IMR-90 (cell line): ENCODE data around the gene DCLK1. TPM values are rescaled to one million over a fixed set of nuclear protein-coding genes. Genes with fewer than 3 reads are reported as not detected.

Source experiments
- ATAC-seq: fragments of 200-7000 bp; cut with Tn5 transposase; 2 replicates; pipeline ENCODE4 v1.9.1; 2020; ENCODE audit warnings: low read depth, mild to moderate bottlenecking, moderate library complexity
- BruUV-seq: library from RNA; stranded (reverse); fragments of 400-500 nt; replicated peaks from 2 replicates; lab custom pipeline; 2021; lab: Mats Ljungman, UMichigan
- CTCF ChIA-PET: fragments of 300-600 bp; formaldehyde crosslinking; extraction: SDS; loops from one replicate; lab custom pipeline; 2021; ENCODE audit warnings: antibody characterized with exemption; lab: Yijun Ruan, JAX
- POLR2A ChIA-PET: fragments of 300-600 bp; sonication (Branson Sonifier 250); formaldehyde crosslinking; loops from one replicate; lab custom pipeline; 2022; ENCODE audit warnings: antibody characterized with exemption; ENCODE audit not compliant: unreplicated experiment; lab: Charles Lee
- DNase-seq: peaks from one replicate; pipeline ENCODE4 v3.0.0; 2013
- H2AFZ ChIP-seq: replicated peaks from 2 replicates; pipeline ENCODE3; 2013; ENCODE audit warnings: low read length, mild to moderate bottlenecking; ENCODE audit not compliant: poor library complexity
- H2AK5ac ChIP-seq: 2 replicates; pipeline ENCODE4 v1.6.1; 2013; ENCODE audit warnings: low read depth, low read length, inconsistent platforms
- H2AK9ac ChIP-seq: replicated peaks from 2 replicates; pipeline ENCODE3; 2013; ENCODE audit warnings: mild to moderate bottlenecking, low read depth, low read length, moderate library complexity; ENCODE audit not compliant: poor library complexity
- H2BK120ac ChIP-seq: 2 replicates; pipeline ENCODE4 v1.6.1; 2013; ENCODE audit warnings: low read depth, low read length, inconsistent platforms
- H2BK15ac ChIP-seq: 3 replicates; pipeline ENCODE4 v1.6.1; 2013; ENCODE audit warnings: low read depth, low read length, inconsistent platforms
- H2BK20ac ChIP-seq: 2 replicates; pipeline ENCODE4 v1.6.1; 2013; ENCODE audit warnings: low read depth, mild to moderate bottlenecking, inconsistent platforms, low read length, moderate library complexity
- H2BK5ac ChIP-seq: 2 replicates; pipeline ENCODE4 v1.6.1; 2013; ENCODE audit warnings: mild to moderate bottlenecking, low read depth, low read length, inconsistent platforms; ENCODE audit not compliant: poor library complexity, severe bottlenecking
- H3K14ac ChIP-seq: replicated peaks from 2 replicates; pipeline ENCODE4 v1.6.1; 2013; ENCODE audit warnings: low read depth, low read length, inconsistent platforms
- H3K18ac ChIP-seq: 2 replicates; pipeline ENCODE4 v1.6.1; 2013; ENCODE audit warnings: low read depth, low read length, control low read depth
- H3K23ac ChIP-seq: 2 replicates; pipeline ENCODE4 v1.6.1; 2013; ENCODE audit warnings: low read depth, low read length, inconsistent platforms
- H3K27ac ChIP-seq: 2 replicates; pipeline ENCODE4 v1.5.1; 2013; ENCODE audit warnings: mild to moderate bottlenecking, control low read depth, low read length; ENCODE audit not compliant: insufficient read depth
- H3K27me3 ChIP-seq: 2 replicates; pipeline ENCODE4 v1.6.1; 2013; ENCODE audit warnings: low read length; ENCODE audit not compliant: control insufficient read depth, insufficient read depth
- H3K36me3 ChIP-seq: 2 replicates; pipeline ENCODE4 v1.6.1; 2013; ENCODE audit warnings: low read length, mixed read lengths; ENCODE audit not compliant: control insufficient read depth, insufficient read depth
- H3K4ac ChIP-seq: 2 replicates; pipeline ENCODE4 v1.6.1; 2013; ENCODE audit warnings: low read depth, low read length, inconsistent platforms
- H3K4me1 ChIP-seq: 2 replicates; pipeline ENCODE4 v1.6.1; 2013; ENCODE audit warnings: low read length, mixed read lengths; ENCODE audit not compliant: control insufficient read depth, insufficient read depth
- H3K4me2 ChIP-seq: 2 replicates; pipeline ENCODE4 v1.6.1; 2013; ENCODE audit warnings: low read depth, mild to moderate bottlenecking, control low read depth, low read length, moderate library complexity
- H3K4me3 ChIP-seq: 2 replicates; pipeline ENCODE4 v1.5.1; 2013; ENCODE audit warnings: low read depth, mild to moderate bottlenecking, control low read depth, low read length, moderate library complexity; ENCODE audit not compliant: insufficient read depth
- H3K56ac ChIP-seq: 2 replicates; pipeline ENCODE4 v1.6.1; 2013; ENCODE audit warnings: low read length, inconsistent platforms; ENCODE audit not compliant: insufficient read depth; ENCODE audit errors: extremely low read depth
- H3K79me1 ChIP-seq, 2 experiments: 2 replicates each; pipeline ENCODE4 v1.6.1; 2013; ENCODE audit warnings: low read length in 2 of 2, inconsistent platforms in 1 of 2, low read depth in 1 of 2
- H3K9ac ChIP-seq: 2 replicates; pipeline ENCODE4 v1.6.1; 2013; ENCODE audit warnings: low read depth, low read length, control low read depth
- H3K9me1 ChIP-seq: 2 replicates; pipeline ENCODE4 v1.6.1; 2013; ENCODE audit warnings: low read length, inconsistent platforms; ENCODE audit not compliant: insufficient read depth
- H3K9me3 ChIP-seq: 2 replicates; pipeline ENCODE4 v1.6.1; 2013; ENCODE audit warnings: low read length; ENCODE audit not compliant: control insufficient read depth, insufficient read depth
- H4K20me1 ChIP-seq: 2 replicates; pipeline ENCODE4 v1.6.1; 2013; ENCODE audit warnings: low read length, inconsistent platforms; ENCODE audit not compliant: insufficient read depth
- H4K5ac ChIP-seq: 2 replicates; pipeline ENCODE4 v1.6.1; 2013; ENCODE audit warnings: mild to moderate bottlenecking, low read depth, low read length, control low read depth
- H4K8ac ChIP-seq, 2 experiments: 2 replicates each; pipeline ENCODE4 v1.6.1; 2013; ENCODE audit warnings: low read depth in 2 of 2, low read length in 2 of 2, control low read depth in 1 of 2, inconsistent platforms in 1 of 2
- H4K91ac ChIP-seq: 2 replicates; pipeline ENCODE4 v1.6.1; 2013; ENCODE audit warnings: low read depth, low read length, inconsistent platforms; ENCODE audit not compliant: insufficient read depth
- BHLHE40 ChIP-seq: fragments of 150-350 bp; IDR thresholded peaks from 2 replicates; pipeline ENCODE4 v1.6.1; 2016; ENCODE audit warnings: mild to moderate bottlenecking, low read depth, low read length
- CEBPB ChIP-seq: IDR thresholded peaks from 2 replicates; pipeline ENCODE4 v1.6.1; 2012; ENCODE audit warnings: low read depth, low read length, improper control_type of control experiment
- CHD1 ChIP-seq: IDR thresholded peaks from 2 replicates; pipeline ENCODE4 v1.6.1; 2012; ENCODE audit warnings: low read depth, low read length, improper control_type of control experiment
- CTCF ChIP-seq: conservative IDR thresholded peaks from 2 replicates; pipeline ENCODE4 v1.5.1; 2012; ENCODE audit warnings: mild to moderate bottlenecking, low read depth, low read length, improper control_type of control experiment
- ELK1 ChIP-seq: fragments of 150-350 bp; IDR thresholded peaks from 2 replicates; pipeline ENCODE4 v1.6.1; 2016; ENCODE audit warnings: low read depth, mild to moderate bottlenecking, low read length, moderate library complexity, borderline replicate concordance
- FOS ChIP-seq: fragments of 150-350 bp; IDR thresholded peaks from 2 replicates; pipeline ENCODE4 v1.6.1; 2016; ENCODE audit warnings: low read depth, low read length
- MAFK ChIP-seq: IDR thresholded peaks from 2 replicates; pipeline ENCODE4 v1.6.1; 2012; ENCODE audit warnings: low read depth, low read length, improper control_type of control experiment
- MAZ ChIP-seq: IDR thresholded peaks from 2 replicates; pipeline ENCODE4 v1.6.1; 2012; ENCODE audit warnings: low read depth, mild to moderate bottlenecking, low read length, improper control_type of control experiment, moderate library complexity, borderline replicate concordance
- MXI1 ChIP-seq: IDR thresholded peaks from 2 replicates; pipeline ENCODE4 v1.6.1; 2012; ENCODE audit warnings: low read depth, mild to moderate bottlenecking, low read length, moderate library complexity, borderline replicate concordance
- NFE2L2 ChIP-seq: fragments of 150-350 bp; IDR thresholded peaks from 2 replicates; pipeline ENCODE4 v1.6.1; 2016; ENCODE audit warnings: low read depth, mild to moderate bottlenecking, low read length
- POLR2A ChIP-seq: IDR thresholded peaks from 2 replicates; pipeline ENCODE4 v1.6.1; 2012; ENCODE audit warnings: mild to moderate bottlenecking, low read depth, low read length
- RAD21 ChIP-seq: IDR thresholded peaks from 2 replicates; pipeline ENCODE4 v1.6.1; 2012; ENCODE audit warnings: low read length, improper control_type of control experiment
- RCOR1 ChIP-seq: IDR thresholded peaks from 2 replicates; pipeline ENCODE4 v1.6.1; 2012; ENCODE audit warnings: mild to moderate bottlenecking, low read length, improper control_type of control experiment; ENCODE audit not compliant: insufficient replicate concordance
- RFX5 ChIP-seq: IDR thresholded peaks from 2 replicates; pipeline ENCODE4 v1.8.0; 2012; ENCODE audit warnings: low read depth, mild to moderate bottlenecking, low read length, moderate library complexity
- SMC3 ChIP-seq: fragments of 150-350 bp; IDR thresholded peaks from 2 replicates; pipeline ENCODE4 v1.6.1; 2016; ENCODE audit warnings: low read depth, mild to moderate bottlenecking, antibody characterized with exemption, low read length, moderate library complexity
- USF2 ChIP-seq: fragments of 150-350 bp; IDR thresholded peaks from 2 replicates; pipeline ENCODE4 v1.6.1; 2017; ENCODE audit warnings: mild to moderate bottlenecking, antibody characterized with exemption, low read length, low read depth
- WGBS, 2 experiments: methylation state at CpG; one replicate each; pipeline versions ENCODE4 v1.1.5 to v1.1.7; 2013; ENCODE audit warnings: missing lambda C conversion rate in 2 of 2; ENCODE audit not compliant: insufficient read length in 1 of 2; ENCODE audit errors: extremely low coverage in 2 of 2; 5-methylcytosine and 5-hydroxymethylcytosine counted together
- dilution Hi-C: fragments of 300-500 bp; cut with HindIII; formaldehyde crosslinking; loops from one replicate; pipeline ENCODE4 v1.14.3; 2018; ENCODE audit warnings: low sequenced_read_pairs; ENCODE audit not compliant: unreplicated experiment
- in situ Hi-C: fragments of 300-500 bp; cut with MboI; formaldehyde crosslinking; loops from 3 replicates; pipeline ENCODE4 v1.14.3; 2019; ENCODE audit warnings: low sequenced_read_pairs, inconsistent platforms, mixed read lengths
- intact Hi-C: fragments of 100-400 bp; cut with micrococcal nuclease; formaldehyde crosslinking; loops from 2 replicates; pipeline ENCODE4 v1.10.0; 2022
- polyA plus RNA-seq, 3 experiments: library from polyadenylated mRNA; depleted of rRNA; stranded (reverse); fragments of >200 nt; gene quantifications; 2 replicates each; pipeline ENCODE4 v1.2.3, GENCODE V29; 2012; ENCODE audit warnings: low replicate concordance in 1 of 3
- total RNA-seq: library from RNA; depleted of rRNA; stranded (reverse); fragments of >200 nt; gene quantifications from 2 replicates; pipeline ENCODE4 v1.2.3, GENCODE V29; 2012

DCLK1 gene
- total and polyA plus RNA-seq, 2 of the 4 experiments (the other 2 are of a cell fraction), result under 0.01 to 0.02 TPM

DNA sequence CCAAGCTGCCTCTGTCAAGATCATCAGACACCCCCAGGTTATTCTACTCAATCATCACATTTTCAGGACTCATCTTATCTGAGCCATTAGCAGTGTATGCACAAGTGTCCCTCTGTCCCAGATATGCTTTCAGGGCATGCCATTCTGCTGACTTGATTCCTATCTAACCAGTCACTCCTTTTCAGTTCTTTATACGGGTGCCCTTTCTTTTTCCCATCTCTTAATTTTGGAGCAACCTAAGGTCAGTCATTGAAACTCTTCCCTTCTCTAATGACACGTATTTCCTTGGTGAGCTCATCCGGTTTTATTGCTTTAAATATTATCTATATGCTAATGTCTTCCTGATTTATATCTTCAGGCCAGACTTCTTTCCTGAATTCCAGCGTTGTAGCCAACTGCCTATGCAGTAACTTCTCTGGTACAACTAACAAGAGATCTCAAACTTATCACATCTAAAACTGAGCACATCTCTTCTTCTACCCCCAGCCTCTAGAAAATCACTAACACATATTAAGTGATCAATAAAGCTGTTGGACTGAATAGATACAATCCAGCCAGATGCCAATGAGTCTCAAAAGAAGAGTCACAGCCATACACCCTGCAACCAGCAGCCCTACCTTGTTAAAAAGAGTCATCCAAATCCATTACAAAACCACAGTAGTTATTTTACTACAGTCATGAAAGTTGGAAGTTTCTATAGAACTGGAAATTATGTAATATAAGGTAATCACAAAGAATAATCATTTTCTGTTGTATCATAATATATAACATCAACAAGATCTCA lies 58.8 kb downstream of the DCLK1 start:
- no peaks in the 10 kb centered on the region for H3K27me3 ChIP-seq
- H3K4me1 ChIP-seq, result no peaks in the 10 kb centered on the region
- H4K5ac ChIP-seq, result no peak overlapping the region
- no peak for DNase-seq
- H3K9me3 ChIP-seq, result no peaks in the 10 kb centered on the region
- no peak overlapping the region for H2BK5ac ChIP-seq
- H3K36me3 ChIP-seq, result no peaks in the 10 kb centered on the region
- H2AK9ac ChIP-seq, result no peak overlapping the region
- H3K9ac ChIP-seq, result no peak overlapping the region
- no TSS peak for BruUV-seq
- H4K20me1 ChIP-seq, result no peaks in the 10 kb centered on the region
- H3K18ac ChIP-seq, result no peak overlapping the region
- ChIA-PET CTCF (no interaction called here), POLR2A (no interaction called here)
- no peak overlapping the region for H3K4me3 ChIP-seq
- WGBS, 2 experiments, result no CpG with 5 or more reads among the region's 4 CpGs
- H3K79me1 ChIP-seq, result no peaks in the 10 kb centered on the region
- H2BK120ac ChIP-seq, result no peak overlapping the region
- no peak overlapping the region for H3K27ac ChIP-seq
- no peak overlapping the region for H2AFZ ChIP-seq
- H4K91ac ChIP-seq, result no peak overlapping the region
- H3K9me1 ChIP-seq, result no peaks in the 10 kb centered on the region
- no peak overlapping the region for H3K23ac ChIP-seq
- H2AK5ac ChIP-seq, result no peak overlapping the region
- intact Hi-C loops, result no loop called here
- TF ChIP-seq CEBPB (no peak), RCOR1 (no peak), MAZ (no peak), NFE2L2 (no peak), BHLHE40 (no peak), SMC3 (no peak), ELK1 (no peak), POLR2A (no peak), RFX5 (no peak), RAD21 (no peak), MAFK (no peak), CTCF (no peak), MXI1 (no peak), USF2 (no peak), CHD1 (no peak), FOS (no peak)
- no peak for ATAC-seq
- no peak overlapping the region for H3K4ac ChIP-seq
- no peak overlapping the region for H3K56ac ChIP-seq
- H4K8ac ChIP-seq, result no peak overlapping the region
- H3K14ac ChIP-seq, result no peak overlapping the region
- H3K4me2 ChIP-seq, result no peak overlapping the region
- no peak overlapping the region for H2BK20ac ChIP-seq
- dilution Hi-C loops, result no loop called here
- H2BK15ac ChIP-seq, result no peak overlapping the region
- in situ Hi-C loops, result no loop called here
